HFFc6 (cell line): ENCODE data around the gene SLC4A11. TPM values are rescaled to one million over a fixed set of nuclear protein-coding genes. Genes with fewer than 3 reads are reported as not detected.
A peak's percentile ranks its signal among the peaks of the same experiment; 100 is the strongest.

Experiments used
- DNase-seq: peaks from one replicate; pipeline ENCODE4 v3.0.0-alpha.2; 2018
- H3K27ac Mint-ChIP-seq: 2 replicates; pipeline ENCODE4 v1.8.0; 2020; ENCODE audit warnings: mild to moderate bottlenecking, mixed read lengths
- H3K27me3 Mint-ChIP-seq: 2 replicates; pipeline ENCODE4 v1.8.0; 2021; ENCODE audit warnings: mild to moderate bottlenecking, moderate library complexity, mixed read lengths; ENCODE audit not compliant: insufficient read depth
- H3K36me3 Mint-ChIP-seq: 2 replicates; pipeline ENCODE4 v1.8.0; 2021; ENCODE audit warnings: low read depth, mixed read lengths
- H3K4me1 Mint-ChIP-seq: 2 replicates; pipeline ENCODE4 v1.8.0; 2020; ENCODE audit warnings: low read depth, mixed read lengths
- H3K4me3 Mint-ChIP-seq: 2 replicates; pipeline ENCODE4 v1.8.0; 2020; ENCODE audit warnings: mild to moderate bottlenecking, moderate library complexity, mixed read lengths
- H3K9me3 Mint-ChIP-seq: 2 replicates; pipeline ENCODE4 v1.8.0; 2020; ENCODE audit warnings: mild to moderate bottlenecking, mixed read lengths
- total RNA-seq, 6 experiments: library from RNA; stranded (reverse); fragmentation: NEBNext Ultra II Directional; extraction: Animal tissue kit (Norgen Biotek cat#: 25700); gene quantifications; 2 replicates in 1 of 6; 3 replicates in 5 of 6; pipeline ENCODE4 v1.2.3, GENCODE V29; 2021
- TF ChIP-seq, protein P1 (sequence below): fragments of 200-600 bp; sonication (generic); IDR thresholded peaks from 2 replicates; pipeline ENCODE4 v1.5.0; 2021; ENCODE audit warnings: antibody characterized with exemption, mild to moderate bottlenecking

Gene SLC4A11
- total RNA-seq, 6 experiments from 2014 or later, result 2.4 to 3.6 (median 3.1) TPM

DNA sequence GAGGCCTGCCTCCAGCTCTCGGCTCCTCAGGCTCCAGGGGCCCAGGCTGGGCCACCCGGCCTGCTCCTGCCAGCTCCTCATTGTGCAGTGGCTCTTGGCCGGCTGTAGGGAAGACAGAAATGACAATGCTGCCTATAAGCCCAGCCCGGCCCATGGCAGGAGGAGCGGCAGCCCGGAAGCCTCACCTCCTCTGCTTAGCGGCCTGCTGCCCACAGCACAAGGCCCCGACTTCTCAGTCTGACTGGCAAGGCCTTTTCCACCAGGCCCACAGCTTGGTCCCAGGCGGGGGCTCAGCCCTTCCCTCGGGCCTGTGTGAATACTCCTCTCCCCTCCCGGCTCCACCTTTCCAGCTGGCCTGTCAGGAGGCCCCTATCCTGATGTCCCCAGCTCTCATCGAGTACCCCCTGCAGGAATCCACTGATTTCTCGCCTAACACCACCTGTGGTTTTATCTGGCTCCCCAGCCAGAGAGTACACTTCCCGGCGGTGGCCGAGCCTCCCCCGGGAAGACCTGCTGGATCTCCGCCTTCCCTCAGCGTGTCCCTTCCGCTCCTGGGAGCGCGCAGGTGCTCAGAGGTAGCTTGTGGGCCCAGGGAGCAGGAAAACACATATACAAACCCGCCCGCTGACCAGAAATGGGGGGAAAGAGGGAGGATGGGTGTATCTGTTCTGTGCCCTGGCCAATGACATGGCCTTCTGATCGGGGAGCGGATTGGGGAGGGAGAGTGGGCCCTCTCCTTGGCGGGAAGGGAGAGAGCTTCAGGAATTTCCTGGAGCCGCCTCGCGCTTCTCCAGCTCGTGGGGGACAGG is 35.5 kb downstream of the SLC4A11 start:
- Mint-ChIP-seq H3K4me1 (peaks cover 17% of the 10 kb centered on the region), H3K9me3 (no peaks in the 10 kb centered on the region), H3K36me3 (peaks cover 6% of the 10 kb centered on the region; the same call in 1 of the 2 replicates), H3K27me3 (no peaks in the 10 kb centered on the region), H3K27ac (peak overlapping the region; percentile 75), H3K4me3 (peak overlapping the region; percentile 93)
- TF ChIP-seq, protein P1, sequence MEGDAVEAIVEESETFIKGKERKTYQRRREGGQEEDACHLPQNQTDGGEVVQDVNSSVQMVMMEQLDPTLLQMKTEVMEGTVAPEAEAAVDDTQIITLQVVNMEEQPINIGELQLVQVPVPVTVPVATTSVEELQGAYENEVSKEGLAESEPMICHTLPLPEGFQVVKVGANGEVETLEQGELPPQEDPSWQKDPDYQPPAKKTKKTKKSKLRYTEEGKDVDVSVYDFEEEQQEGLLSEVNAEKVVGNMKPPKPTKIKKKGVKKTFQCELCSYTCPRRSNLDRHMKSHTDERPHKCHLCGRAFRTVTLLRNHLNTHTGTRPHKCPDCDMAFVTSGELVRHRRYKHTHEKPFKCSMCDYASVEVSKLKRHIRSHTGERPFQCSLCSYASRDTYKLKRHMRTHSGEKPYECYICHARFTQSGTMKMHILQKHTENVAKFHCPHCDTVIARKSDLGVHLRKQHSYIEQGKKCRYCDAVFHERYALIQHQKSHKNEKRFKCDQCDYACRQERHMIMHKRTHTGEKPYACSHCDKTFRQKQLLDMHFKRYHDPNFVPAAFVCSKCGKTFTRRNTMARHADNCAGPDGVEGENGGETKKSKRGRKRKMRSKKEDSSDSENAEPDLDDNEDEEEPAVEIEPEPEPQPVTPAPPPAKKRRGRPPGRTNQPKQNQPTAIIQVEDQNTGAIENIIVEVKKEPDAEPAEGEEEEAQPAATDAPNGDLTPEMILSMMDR, result no peak
- no peak for DNase-seq

DNA sequence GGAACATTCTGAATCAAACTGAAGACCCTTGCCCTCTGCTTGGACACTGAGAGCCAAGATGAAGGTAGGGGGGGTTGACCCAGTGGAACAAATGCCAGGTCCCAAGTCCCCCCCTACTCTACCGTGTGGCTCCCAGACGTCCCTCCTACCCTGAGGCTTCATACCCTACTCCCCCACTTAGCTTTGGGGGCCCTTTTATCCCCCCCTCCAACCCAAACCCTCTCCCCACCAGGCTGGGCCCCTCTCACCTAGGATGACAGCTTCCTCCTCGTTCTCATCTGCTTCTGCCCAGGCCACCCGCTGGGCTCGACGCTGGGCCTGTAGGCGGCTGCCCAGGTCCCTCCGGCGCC is 36.0 kb downstream of the SLC4A11 start:
- no peak for DNase-seq
- peak overlapping the region; percentile 93; the same call in 1 of the 2 replicates for H3K4me3 Mint-ChIP-seq
- H3K9me3 Mint-ChIP-seq, result no peaks in the 10 kb centered on the region
- peaks cover 6% of the 10 kb centered on the region; the same call in 1 of the 2 replicates for H3K36me3 Mint-ChIP-seq
- H3K4me1 Mint-ChIP-seq, result peaks cover 12% of the 10 kb centered on the region; the same call in 1 of the 2 replicates
- no peak overlapping the region for H3K27ac Mint-ChIP-seq
- H3K27me3 Mint-ChIP-seq, result no peaks in the 10 kb centered on the region
- TF ChIP-seq, protein P1, result no peak

DNA sequence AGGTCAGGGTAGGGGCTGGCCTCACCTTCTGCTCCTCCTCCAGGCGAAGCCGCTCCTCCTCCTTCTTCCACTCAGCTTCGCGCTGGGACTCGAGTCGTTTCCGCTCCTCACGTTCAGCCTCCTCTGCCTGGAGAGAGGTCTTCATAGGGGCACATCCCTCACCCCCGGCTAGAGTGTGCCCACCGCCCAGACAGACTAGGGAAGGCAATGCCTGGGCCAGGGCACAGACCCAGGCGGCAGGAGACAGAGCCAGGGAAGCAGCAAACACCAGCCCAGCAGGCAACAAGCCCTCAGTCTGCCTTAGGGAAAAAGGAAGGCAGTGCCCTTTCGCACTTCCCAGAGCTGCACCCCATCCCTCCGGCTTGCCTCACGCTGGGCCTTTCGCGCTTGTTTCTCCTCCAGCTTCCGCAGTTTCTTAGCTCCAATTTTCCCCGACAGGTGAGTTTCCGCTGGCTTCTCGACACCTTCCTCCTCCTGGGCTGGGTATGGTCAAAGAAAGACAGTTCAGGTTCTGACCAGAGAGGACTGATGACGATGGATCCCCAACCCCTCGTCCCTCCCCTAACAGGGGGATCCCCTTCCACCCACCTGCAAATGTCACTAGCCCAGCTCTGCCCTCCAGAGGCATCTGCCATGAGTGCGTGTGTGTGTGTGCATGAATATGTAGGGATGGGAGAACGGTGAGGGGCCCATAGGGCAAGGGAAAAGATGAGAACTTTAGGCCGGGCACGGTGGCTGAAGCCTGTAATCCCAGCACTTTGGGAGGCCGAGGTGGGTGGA is 38.8 kb downstream of the SLC4A11 start:
- no peak overlapping the region for H3K4me3 Mint-ChIP-seq
- H3K27me3 Mint-ChIP-seq, result no peaks in the 10 kb centered on the region
- H3K27ac Mint-ChIP-seq, result no peak overlapping the region
- peaks cover 12% of the 10 kb centered on the region; the same call in 1 of the 2 replicates for H3K4me1 Mint-ChIP-seq
- no peaks in the 10 kb centered on the region for H3K9me3 Mint-ChIP-seq
- TF ChIP-seq, protein P1, result no peak
- peaks cover 15% of the 10 kb centered on the region; the same call in 1 of the 2 replicates for H3K36me3 Mint-ChIP-seq
- DNase-seq, result no peak

DNA sequence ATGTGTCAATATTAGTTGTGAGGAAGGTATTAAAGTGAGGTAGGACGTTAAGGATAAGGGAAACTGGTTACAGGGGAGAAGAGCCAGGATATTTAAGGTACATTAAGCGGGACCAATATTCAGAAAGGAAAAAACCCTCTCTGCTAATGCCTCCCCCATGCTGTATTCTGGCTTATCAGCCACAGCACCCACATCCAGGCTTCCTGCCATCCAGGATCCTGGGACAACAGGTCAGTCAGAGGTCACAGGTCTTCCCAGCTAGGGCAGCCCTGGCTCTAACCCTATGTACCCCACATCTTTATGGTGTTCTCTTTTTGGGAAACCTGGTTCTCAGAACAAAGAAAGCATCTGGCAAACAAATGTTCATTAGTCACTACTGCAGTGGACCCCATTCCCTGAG is 39.8 kb downstream of the SLC4A11 start:
- TF ChIP-seq, protein P1, result no peak
- no peak for DNase-seq
- H3K4me1 Mint-ChIP-seq, result peaks cover 6% of the 10 kb centered on the region; the same call in 1 of the 2 replicates
- no peak overlapping the region for H3K27ac Mint-ChIP-seq
- no peaks in the 10 kb centered on the region for H3K27me3 Mint-ChIP-seq
- peaks cover 15% of the 10 kb centered on the region; the same call in 1 of the 2 replicates for H3K36me3 Mint-ChIP-seq
- no peak overlapping the region for H3K4me3 Mint-ChIP-seq
- H3K9me3 Mint-ChIP-seq, result no peaks in the 10 kb centered on the region

DNA sequence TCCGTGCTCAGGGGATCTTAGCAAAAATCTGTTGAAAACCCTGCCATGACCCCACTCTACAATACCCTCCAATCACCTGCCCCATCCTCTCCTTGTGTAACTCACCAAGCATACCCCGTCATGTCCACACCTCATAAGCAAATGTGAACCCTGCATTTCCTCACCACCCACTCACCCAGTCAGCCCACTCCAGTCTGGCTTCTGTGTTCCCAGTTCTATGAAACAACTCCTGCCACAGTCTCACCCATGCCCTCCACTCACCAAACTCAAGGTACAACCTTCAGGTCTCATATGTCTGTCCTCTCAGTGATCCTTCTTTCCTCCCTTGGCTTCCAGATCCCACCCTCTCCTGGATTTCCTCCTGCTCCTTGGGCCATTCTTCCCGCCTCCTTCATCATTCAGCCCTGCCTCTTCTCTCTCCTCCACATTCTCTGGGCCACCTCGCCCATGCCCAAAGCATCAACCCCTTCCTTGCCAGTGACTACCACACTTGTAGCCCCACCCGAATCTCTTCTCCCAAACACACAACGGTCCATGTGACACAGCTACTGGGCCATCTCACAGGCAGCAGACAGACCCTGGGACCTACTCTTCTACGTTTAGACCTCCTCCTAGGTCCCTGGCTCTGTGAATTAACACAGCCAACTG is 43.3 kb downstream of the SLC4A11 start:
- no peak for DNase-seq
- no peaks in the 10 kb centered on the region for H3K4me1 Mint-ChIP-seq
- TF ChIP-seq, protein P1, result no peak

More for the DNA sequence above, 43.3 kb downstream of the SLC4A11 start:
- peaks cover 20% of the 10 kb centered on the region; the same call in 1 of the 2 replicates for H3K36me3 Mint-ChIP-seq
- H3K27me3 Mint-ChIP-seq, result no peaks in the 10 kb centered on the region
- H3K9me3 Mint-ChIP-seq, result no peaks in the 10 kb centered on the region
- H3K27ac Mint-ChIP-seq, result no peak overlapping the region
- H3K4me3 Mint-ChIP-seq, result no peak overlapping the region
